Progenitor cell of endocrine pancreas (in vitro differentiated cells): Measurements from ENCODE around the gene CD3G. TPM values are rescaled to one million over a fixed set of nuclear protein-coding genes. Genes with fewer than 3 reads are reported as not detected.
"Not testable (repeated sequence)": the region's sequence is repeated elsewhere in the genome, so short reads cannot be mapped to it uniquely, and the experiment has no call there.

Experiments
- DNase-seq: peaks from one replicate; pipeline ENCODE4 v3.0.0; 2021; ENCODE audit warnings: low spot score; ENCODE audit not compliant: unreplicated experiment
- H3K27ac Mint-ChIP-seq: 2 replicates; pipeline ENCODE4 v1.8.0; 2021; ENCODE audit warnings: mild to moderate bottlenecking, moderate library complexity, mixed read lengths
- H3K27me3 Mint-ChIP-seq: 2 replicates; pipeline ENCODE4 v1.8.0; 2021; ENCODE audit warnings: mixed read lengths
- H3K36me3 Mint-ChIP-seq: 2 replicates; pipeline ENCODE4 v1.8.0; 2022; ENCODE audit warnings: mixed read lengths; ENCODE audit not compliant: insufficient read depth
- H3K4me1 Mint-ChIP-seq: 2 replicates; pipeline ENCODE4 v1.8.0; 2021; ENCODE audit warnings: low read depth, mixed read lengths
- H3K4me3 Mint-ChIP-seq: 2 replicates; pipeline ENCODE4 v1.8.0; 2021; ENCODE audit warnings: low read depth, mild to moderate bottlenecking, moderate library complexity, mixed read lengths
- H3K9me3 Mint-ChIP-seq: 2 replicates; pipeline ENCODE4 v1.8.0; 2021; ENCODE audit warnings: low read depth, mixed read lengths
- total RNA-seq: library from RNA; stranded (reverse); gene quantifications from 2 replicates; pipeline ENCODE4 v1.2.1, GENCODE V29; 2021
- TF ChIP-seq, protein P1 (sequence below): fragments of 200-600 bp; sonication (generic); IDR thresholded peaks from one replicate; pipeline ENCODE4 v1.5.0; 2021; ENCODE audit warnings: antibody characterized with exemption, mild to moderate bottlenecking; ENCODE audit not compliant: unreplicated experiment

The CD3G gene
- total RNA-seq, 1 donor from 2014 or later = not detected

DNA sequence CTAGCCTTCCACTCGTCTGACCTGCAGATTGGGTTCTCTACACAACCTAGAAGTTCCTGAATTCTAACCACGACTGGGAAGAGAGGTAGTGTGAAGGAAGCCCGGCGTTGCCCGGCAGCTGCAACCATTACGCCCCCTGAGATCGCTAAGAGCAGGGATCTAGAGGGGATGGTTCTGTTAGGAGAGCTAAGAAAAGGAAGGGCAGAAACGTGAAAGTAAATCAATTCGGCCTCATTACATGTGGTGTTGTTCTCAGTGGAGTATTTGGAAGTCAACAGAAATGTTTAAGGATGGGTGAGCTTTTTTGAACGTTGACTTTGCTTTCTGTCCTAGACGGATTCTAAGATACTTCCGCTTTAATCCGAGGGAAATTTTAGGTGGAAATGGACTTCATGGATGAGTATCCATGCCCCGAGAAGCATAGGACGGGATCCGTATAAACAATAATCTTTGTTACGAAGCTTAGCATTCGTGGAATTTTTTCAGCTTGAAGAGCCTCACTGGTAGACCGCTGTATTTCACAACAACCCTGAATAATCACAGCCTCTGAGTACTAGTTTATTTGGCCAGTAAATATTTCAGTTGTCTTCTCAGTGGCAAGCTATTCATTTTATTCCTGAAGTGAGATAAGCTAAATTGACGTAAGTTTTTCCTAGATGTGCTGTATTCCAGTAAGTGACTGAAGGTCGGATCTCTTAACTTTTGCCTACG is 57.9 kb downstream of the CD3G start:
- H3K27ac Mint-ChIP-seq = peak overlapping the region; percentile 100
- no peak for DNase-seq
- no peaks in the 10 kb centered on the region for H3K27me3 Mint-ChIP-seq
- TF ChIP-seq, protein P1, sequence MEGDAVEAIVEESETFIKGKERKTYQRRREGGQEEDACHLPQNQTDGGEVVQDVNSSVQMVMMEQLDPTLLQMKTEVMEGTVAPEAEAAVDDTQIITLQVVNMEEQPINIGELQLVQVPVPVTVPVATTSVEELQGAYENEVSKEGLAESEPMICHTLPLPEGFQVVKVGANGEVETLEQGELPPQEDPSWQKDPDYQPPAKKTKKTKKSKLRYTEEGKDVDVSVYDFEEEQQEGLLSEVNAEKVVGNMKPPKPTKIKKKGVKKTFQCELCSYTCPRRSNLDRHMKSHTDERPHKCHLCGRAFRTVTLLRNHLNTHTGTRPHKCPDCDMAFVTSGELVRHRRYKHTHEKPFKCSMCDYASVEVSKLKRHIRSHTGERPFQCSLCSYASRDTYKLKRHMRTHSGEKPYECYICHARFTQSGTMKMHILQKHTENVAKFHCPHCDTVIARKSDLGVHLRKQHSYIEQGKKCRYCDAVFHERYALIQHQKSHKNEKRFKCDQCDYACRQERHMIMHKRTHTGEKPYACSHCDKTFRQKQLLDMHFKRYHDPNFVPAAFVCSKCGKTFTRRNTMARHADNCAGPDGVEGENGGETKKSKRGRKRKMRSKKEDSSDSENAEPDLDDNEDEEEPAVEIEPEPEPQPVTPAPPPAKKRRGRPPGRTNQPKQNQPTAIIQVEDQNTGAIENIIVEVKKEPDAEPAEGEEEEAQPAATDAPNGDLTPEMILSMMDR = no peak
- peaks cover 3% of the 10 kb centered on the region for H3K36me3 Mint-ChIP-seq
- peaks cover 16% of the 10 kb centered on the region for H3K4me1 Mint-ChIP-seq
- peak overlapping the region; percentile 95 for H3K4me3 Mint-ChIP-seq
- no peaks in the 10 kb centered on the region for H3K9me3 Mint-ChIP-seq

DNA sequence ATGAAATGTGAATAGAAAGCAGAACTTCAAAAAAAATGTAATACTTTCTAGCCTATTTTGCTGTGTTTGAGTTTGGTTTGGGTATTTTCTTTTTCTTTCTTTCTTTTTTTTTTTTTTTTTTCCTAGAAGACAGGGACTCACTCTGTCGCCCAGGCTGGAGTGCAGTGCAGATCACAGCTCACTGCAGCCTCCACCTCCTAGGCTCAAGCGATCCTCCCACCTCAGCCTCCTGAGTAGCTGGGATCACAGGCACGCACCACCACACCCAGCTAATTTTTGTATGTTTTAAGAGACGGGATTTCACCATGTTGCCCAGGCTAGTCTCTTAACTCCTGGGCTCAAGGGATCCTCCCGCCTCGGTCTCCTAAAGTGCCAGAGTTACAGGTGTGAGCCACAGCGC is 58.5 kb downstream of the CD3G start:
- DNase-seq, H3K36me3 Mint-ChIP-seq, H3K9me3 Mint-ChIP-seq, H3K27me3 Mint-ChIP-seq, H3K27ac Mint-ChIP-seq: not testable (repeated sequence)
- Mint-ChIP-seq H3K4me1 (peaks cover 16% of the 10 kb centered on the region), H3K4me3 (peak overlapping the region; percentile 95)

Other genes with a start within 250 kb of the CD3G start
- 0.16 TPM in 1 of 2 replicates, not detected in the other for gene SCN4B, start 191.5 kb upstream of the CD3G start, total RNA-seq
- 0.05 and 0.07 TPM in 2 replicates for gene SCN2B, start 167.7 kb upstream of the CD3G start, total RNA-seq
- 0.22 and 0.60 TPM in 2 replicates for gene JAML, start 119.3 kb upstream of the CD3G start, total RNA-seq
- 6.3 and 7.4 TPM in 2 replicates for gene MPZL3, start 92.0 kb upstream of the CD3G start, total RNA-seq
- 22.4 and 22.9 TPM in 2 replicates for gene MPZL2, start 80.0 kb upstream of the CD3G start, total RNA-seq
- not detected in 2 replicates for gene CD3E, start 39.6 kb upstream of the CD3G start, total RNA-seq
- gene CD3D, start 1.6 kb upstream of the CD3G start, total RNA-seq = not detected in 2 replicates
- gene UBE4A, start 15.3 kb downstream of the CD3G start, total RNA-seq = 49.2 and 49.8 TPM in 2 replicates
- 189 and 192 TPM in 2 replicates for gene ATP5MG, start 57.3 kb downstream of the CD3G start, total RNA-seq
- 89.1 and 94.6 TPM in 2 replicates for gene KMT2A, start 92.1 kb downstream of the CD3G start, total RNA-seq
- gene TTC36, start 183.1 kb downstream of the CD3G start, total RNA-seq = 2.2 and 3.3 TPM in 2 replicates
- 53.5 and 59.5 TPM in 2 replicates for gene TMEM25, start 186.8 kb downstream of the CD3G start, total RNA-seq
- 23.5 and 23.7 TPM in 2 replicates for gene IFT46, start 221.6 kb downstream of the CD3G start, total RNA-seq
- gene ARCN1, start 228.1 kb downstream of the CD3G start, total RNA-seq = 112 TPM in 2 replicates